ENCODE results near the gene HECW1. TPM values are rescaled to one million over a fixed set of nuclear protein-coding genes. Genes with fewer than 3 reads are reported as not detected.

The HECW1 gene
- total and polyA plus RNA-seq, 2 experiments from 2014 or later: 11.0 to 21.8 TPM

DNA sequence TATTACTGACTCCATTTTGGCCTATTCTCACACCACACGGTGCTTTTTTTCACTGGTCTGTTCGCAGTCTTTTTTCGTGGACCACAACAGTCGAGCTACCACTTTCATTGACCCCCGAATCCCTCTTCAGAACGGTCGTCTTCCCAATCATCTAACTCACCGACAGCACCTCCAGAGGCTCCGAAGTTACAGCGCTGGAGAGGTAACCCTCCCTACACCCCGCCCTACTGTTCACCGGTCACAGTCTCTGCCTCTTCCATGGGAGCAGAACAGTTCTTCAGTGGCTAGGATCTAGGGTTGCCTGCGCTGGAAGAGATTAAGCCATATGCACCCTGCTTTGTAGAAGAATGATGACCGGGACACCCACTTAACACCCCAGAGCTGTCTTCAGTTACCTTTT lies 367.1 kb downstream of the HECW1 start:
- Histone ChIP-seq H3K79me2 (replicated peaks; ENCODE audit: insufficient read depth) (no peaks in the 10 kb centered on the region), H2AFZ (no peak overlapping the region), H3K4me3 (no peak overlapping the region), H3K9me2 (ENCODE audit: insufficient read depth) (no peaks in the 10 kb centered on the region), H3K4me1 (ENCODE audit: insufficient read depth) (no peaks in the 10 kb centered on the region), H4K20me1 (replicated peaks; ENCODE audit: insufficient read depth) (no peaks in the 10 kb centered on the region), H3F3A (replicated peaks; ENCODE audit: low read depth) (no peaks in the 10 kb centered on the region), H3K27ac (ENCODE audit: low read depth) (no peak overlapping the region), H3K36me3 (ENCODE audit: insufficient read depth) (no peaks in the 10 kb centered on the region; the same call in 1 of the 2 replicates), H3K4me2 (no peak overlapping the region), H3K27me3 (ENCODE audit: insufficient read depth) (no peaks in the 10 kb centered on the region)
- no peak for ATAC-seq
- Mint-ChIP-seq H3K9me3 (peaks cover 16% of the 10 kb centered on the region), H3K4me1 (peaks cover 6% of the 10 kb centered on the region), H3K27ac (no peak overlapping the region), H3K27me3 (ENCODE audit: insufficient read depth, low read depth, poor library complexity) (peaks cover 6% of the 10 kb centered on the region), H3K36me3 (ENCODE audit: low read depth) (peaks cover 15% of the 10 kb centered on the region), H3K4me3 (no peak overlapping the region)
- no peak for TF ChIP-seq ZNF331 (CRISPR knock-in tag; IDR thresholded peaks at IDR 0.05; ENCODE audit: low read depth)
- TF ChIP-seq ZNF114 (CRISPR knock-in tag; IDR thresholded peaks at IDR 0.05): no peak
- no peak for TF ChIP-seq STAT1 (IDR thresholded peaks at IDR 0.05; ENCODE audit: unreplicated experiment)
- TF ChIP-seq NANOG (IDR thresholded peaks at IDR 0.05; ENCODE audit: borderline replicate concordance): no peak
- no peak for TF ChIP-seq CREB1 (CRISPR knock-in tag; IDR thresholded peaks at IDR 0.05; ENCODE audit: low read depth)
- no peak for TF ChIP-seq JUNB (IDR thresholded peaks at IDR 0.05; ENCODE audit: unreplicated experiment)
- TF ChIP-seq ETS1 (IDR thresholded peaks at IDR 0.05): no peak
- TF ChIP-seq ZNF462 (CRISPR knock-in tag; IDR thresholded peaks at IDR 0.05): no peak
- TF ChIP-seq, protein P1, sequence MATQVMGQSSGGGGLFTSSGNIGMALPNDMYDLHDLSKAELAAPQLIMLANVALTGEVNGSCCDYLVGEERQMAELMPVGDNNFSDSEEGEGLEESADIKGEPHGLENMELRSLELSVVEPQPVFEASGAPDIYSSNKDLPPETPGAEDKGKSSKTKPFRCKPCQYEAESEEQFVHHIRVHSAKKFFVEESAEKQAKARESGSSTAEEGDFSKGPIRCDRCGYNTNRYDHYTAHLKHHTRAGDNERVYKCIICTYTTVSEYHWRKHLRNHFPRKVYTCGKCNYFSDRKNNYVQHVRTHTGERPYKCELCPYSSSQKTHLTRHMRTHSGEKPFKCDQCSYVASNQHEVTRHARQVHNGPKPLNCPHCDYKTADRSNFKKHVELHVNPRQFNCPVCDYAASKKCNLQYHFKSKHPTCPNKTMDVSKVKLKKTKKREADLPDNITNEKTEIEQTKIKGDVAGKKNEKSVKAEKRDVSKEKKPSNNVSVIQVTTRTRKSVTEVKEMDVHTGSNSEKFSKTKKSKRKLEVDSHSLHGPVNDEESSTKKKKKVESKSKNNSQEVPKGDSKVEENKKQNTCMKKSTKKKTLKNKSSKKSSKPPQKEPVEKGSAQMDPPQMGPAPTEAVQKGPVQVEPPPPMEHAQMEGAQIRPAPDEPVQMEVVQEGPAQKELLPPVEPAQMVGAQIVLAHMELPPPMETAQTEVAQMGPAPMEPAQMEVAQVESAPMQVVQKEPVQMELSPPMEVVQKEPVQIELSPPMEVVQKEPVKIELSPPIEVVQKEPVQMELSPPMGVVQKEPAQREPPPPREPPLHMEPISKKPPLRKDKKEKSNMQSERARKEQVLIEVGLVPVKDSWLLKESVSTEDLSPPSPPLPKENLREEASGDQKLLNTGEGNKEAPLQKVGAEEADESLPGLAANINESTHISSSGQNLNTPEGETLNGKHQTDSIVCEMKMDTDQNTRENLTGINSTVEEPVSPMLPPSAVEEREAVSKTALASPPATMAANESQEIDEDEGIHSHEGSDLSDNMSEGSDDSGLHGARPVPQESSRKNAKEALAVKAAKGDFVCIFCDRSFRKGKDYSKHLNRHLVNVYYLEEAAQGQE (IDR thresholded peaks at IDR 0.05; ENCODE audit: unreplicated experiment): no peak
- TF ChIP-seq, protein P2, sequence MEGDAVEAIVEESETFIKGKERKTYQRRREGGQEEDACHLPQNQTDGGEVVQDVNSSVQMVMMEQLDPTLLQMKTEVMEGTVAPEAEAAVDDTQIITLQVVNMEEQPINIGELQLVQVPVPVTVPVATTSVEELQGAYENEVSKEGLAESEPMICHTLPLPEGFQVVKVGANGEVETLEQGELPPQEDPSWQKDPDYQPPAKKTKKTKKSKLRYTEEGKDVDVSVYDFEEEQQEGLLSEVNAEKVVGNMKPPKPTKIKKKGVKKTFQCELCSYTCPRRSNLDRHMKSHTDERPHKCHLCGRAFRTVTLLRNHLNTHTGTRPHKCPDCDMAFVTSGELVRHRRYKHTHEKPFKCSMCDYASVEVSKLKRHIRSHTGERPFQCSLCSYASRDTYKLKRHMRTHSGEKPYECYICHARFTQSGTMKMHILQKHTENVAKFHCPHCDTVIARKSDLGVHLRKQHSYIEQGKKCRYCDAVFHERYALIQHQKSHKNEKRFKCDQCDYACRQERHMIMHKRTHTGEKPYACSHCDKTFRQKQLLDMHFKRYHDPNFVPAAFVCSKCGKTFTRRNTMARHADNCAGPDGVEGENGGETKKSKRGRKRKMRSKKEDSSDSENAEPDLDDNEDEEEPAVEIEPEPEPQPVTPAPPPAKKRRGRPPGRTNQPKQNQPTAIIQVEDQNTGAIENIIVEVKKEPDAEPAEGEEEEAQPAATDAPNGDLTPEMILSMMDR (conservative IDR thresholded peaks at IDR 0.05; ENCODE audit: low read depth in 2 of 2): no peak
- no peak for TF ChIP-seq POLR2AphosphoS5 (IDR thresholded peaks at IDR 0.05; ENCODE audit: low read depth)
- no peak for TF ChIP-seq EZH2phosphoT487 (IDR thresholded peaks at IDR 0.05; ENCODE audit: unreplicated experiment)
- no peak for TF ChIP-seq EZH2 (IDR thresholded peaks at IDR 0.05; ENCODE audit: low read depth, unreplicated experiment)
- DNase-seq (ENCODE audit: low spot score): no peak
